NCI-H524 treated with DMSO at 0.1 percent for 48 hours (cell line): ENCODE results near the gene HEATR5A.
"Not testable (repeated sequence)": the region's sequence is repeated elsewhere in the genome, so short reads cannot be mapped to it uniquely, and the experiment has no call there.

Experiments used
- DNase-seq: peaks from one replicate; lab custom pipeline; 2025; lab: John Stamatoyannopoulos, UW

Gene HEATR5A

DNA sequence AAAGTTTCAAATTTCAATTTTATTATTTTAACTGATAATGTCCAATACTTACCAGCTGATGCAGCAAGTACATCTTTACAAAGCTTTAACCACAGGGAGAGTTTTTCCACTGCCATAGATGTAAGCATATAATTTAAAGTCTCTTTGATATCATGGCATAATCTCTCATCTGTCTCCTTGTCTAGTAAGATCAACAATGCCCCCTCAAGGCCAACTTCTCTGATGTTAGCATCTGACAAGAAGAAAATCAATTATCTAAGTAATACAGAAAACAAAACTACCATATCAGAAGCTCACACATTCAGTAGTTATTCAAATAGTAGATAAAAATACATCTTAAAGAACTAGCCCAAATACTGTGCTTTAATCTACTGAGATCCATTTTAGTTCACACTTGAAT is 94.2 kb downstream of the HEATR5A start:
- no peak for DNase-seq

DNA sequence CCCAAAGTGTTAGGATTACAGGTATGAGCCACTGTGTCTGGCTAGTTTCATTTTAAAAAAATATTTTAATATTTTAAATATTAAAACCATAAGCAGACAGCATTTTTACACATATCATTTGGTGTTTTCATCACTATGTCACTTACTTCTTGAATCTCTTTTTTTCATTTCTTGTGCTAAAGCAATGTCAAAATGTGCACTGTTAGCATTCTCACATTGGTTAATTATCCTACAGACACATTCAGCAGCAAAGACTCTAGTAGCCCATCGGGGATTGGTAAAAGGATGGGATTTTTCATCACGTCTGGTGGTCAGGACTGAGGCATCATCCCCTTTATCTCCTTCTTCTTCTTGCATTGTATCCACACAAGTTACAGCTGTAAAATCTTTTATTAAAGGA is 96.9 kb downstream of the HEATR5A start:
- no peak for DNase-seq

DNA sequence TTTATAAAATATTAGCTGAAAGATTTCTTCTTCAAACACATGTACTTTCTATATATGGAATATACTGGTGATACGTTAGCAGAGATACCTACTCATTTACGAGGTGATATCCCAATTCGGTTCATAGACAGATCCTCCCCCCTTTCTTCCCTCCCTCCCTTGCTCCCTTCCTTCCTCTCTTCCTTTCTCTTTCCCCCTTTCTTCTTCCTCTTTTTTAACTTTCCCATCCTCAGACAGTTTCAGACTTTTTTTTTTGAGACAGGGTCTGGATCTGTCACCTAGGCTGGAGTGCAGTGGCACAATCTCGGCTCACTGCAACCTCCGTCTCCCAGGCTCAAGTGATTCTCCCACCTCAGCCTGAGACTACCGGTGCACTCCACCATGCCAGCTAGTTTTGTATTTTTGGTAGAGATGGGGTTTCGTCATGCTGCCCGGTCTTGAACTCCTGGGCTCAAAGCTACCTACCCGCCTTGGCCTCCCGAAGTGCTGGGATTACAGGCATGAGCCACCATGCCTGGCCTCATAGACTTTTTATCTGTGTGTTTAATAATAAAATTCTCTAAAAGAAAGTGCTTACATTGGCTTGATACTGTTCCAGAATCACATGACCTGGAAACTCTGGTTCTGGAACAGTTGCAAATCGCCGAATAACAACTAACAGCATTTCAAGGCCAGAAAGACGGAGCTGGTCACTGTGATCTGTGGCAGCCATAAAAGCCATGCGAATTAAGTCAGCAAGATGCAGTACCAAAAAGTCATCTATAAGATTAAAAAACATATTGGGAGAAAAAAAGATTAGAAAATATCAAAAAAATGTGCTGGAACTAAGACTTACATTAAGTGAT is 99.2 kb downstream of the HEATR5A start:
- no peak for DNase-seq

DNA sequence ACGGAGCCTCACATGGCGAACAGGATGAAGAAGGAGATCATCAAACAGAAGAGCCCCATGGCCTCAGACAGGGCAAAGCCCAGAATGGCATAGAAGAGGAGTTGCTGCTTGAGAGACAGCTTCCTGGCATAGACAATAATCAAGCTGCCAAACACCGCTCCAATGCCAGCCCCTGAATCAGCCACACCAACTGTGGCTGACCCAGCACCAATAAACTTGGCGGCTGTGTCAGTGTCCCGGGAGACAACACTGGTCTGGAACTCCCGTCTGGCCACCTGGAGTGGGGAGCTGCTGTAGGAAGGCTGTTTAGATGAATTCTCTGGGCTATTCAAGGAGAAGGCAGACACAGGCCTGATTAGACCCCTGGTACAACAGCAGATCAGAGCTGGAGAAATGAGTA is 100.1 kb downstream of the HEATR5A start:
- no peak for DNase-seq

DNA sequence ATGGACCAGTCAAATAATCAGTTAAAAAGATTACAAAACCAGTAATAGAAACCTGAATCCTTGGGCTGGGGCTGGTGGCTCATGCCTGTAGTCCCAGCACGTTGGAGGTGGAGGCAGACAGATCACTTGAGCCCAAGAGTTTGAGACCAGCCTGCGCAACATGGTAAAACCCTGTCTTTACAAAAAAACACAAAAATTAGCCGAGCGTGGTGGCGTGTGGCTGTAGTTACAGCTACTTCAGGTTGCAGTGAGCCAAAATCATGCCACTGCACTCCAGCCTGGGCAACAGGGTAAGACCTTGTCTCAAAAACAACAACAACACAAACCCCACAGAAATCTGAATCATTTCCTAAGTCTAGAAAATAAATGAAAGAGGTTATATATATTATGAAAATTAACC is 100.6 kb downstream of the HEATR5A start:
- no peak for DNase-seq

DNA sequence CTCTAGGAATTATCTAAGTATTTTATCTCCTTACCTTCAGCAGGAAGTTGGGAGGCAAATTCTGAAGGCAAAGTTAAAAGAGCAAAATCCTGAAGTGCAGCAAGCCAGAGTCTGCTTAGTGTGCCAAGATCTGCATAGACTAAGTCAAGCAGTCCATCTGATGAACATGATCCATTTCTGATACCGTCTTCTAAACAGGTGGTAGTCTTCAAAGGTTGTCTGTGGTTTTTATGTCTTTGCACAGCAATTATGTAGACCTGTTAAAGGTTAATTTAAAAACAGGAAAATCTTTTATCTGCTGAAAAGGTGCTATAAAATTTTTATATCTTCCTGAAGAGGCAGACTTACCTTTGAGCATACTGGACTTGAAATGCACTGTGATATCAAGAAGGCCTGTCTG is 107.4 kb downstream of the HEATR5A start:
- no peak for DNase-seq

DNA sequence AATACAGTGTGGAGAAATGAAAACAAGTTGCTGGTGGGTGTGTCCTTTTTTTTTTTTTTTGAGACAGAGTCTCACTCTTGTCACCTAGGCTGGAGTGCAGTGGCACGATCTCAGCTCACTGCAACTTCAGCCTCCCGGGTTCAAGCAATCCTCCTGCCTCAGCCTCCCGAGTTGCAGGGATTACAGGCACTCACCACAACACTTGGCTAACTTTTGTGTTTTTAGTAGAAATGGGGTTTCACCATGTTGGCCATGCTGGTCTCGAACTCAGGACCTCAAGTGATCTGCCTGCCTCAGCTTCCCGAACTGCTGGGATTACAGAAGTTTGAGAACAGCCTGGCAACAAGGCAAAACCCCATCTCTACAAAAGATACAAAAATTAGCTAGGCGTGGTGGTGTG is 108.0 kb downstream of the HEATR5A start:
- DNase-seq, result not testable (repeated sequence)

DNA sequence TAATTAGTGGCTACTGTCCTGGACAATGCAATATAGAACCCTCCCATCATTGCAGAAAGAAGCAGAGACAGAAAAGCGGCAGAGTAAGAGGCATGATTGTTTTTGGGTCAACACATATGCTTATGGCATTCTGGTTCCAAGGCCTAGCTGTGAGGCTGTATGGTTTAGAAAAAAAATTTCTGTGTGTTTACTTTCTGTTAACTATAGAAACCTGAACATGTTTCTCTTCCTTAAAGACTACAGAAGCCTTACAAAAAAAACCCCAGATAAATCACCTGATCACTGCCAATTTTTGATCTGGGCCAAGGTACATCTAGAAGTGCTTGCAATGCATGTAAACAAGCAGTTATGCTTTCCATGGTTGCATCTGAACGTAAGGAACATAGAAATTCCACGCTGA is 112.7 kb downstream of the HEATR5A start:
- DNase-seq, result no peak

DNA sequence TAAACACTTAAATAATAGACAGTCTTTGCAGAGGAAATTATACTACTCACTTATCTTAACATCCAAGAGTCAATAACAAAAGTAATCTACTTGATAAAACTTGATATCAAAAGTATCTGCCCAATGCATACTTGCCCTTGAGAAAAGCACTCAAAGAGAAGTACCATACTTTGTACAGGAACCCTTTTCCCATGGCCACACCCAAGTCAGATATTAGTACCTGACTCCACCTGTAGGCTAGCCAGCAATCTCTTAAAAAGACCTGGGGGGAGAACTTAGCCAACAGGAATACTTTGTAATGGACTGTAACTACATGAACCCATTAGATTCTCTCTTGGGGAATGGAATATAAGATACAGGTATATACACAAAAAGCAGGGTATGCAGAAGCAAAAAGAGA is 113.2 kb downstream of the HEATR5A start:
- DNase-seq, result no peak

DNA sequence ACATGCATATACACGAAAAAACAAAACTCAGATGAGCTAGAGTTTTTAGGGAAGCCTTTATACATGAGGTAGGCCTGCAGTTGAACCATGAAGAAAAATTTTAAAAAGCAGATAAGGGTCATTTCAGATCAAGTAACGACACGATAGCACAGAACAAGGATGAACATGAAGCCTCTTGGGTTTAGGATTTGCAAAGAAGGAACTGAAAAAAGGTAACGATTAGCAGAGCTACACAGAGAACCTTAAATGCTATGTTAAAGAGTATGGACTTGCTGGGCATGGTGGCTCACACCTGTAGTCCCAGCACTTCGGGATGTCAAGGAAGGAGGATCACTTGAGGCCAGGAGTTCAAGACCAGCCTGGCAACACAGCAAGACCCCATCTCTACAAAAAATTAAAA is 116.7 kb downstream of the HEATR5A start:
- no peak for DNase-seq

DNA sequence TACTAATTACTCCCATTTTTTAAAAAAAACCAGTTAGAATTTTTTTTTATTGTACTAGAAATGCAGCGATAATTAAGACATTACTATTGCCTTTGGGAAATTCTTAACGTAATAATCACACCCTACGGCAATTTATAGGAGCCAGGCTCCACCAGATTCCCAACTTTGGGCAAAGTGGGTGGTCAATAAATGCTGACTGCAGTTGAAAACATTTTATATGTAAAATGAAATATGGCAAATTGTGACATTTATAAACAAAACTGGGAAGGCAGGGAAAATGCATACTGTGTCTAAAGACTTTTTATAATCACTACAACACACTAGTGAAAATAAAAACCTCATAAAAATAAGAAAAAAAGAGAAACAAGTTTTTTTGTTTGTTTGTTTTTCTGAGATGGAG is 119.5 kb downstream of the HEATR5A start:
- DNase-seq, result no peak

DNA sequence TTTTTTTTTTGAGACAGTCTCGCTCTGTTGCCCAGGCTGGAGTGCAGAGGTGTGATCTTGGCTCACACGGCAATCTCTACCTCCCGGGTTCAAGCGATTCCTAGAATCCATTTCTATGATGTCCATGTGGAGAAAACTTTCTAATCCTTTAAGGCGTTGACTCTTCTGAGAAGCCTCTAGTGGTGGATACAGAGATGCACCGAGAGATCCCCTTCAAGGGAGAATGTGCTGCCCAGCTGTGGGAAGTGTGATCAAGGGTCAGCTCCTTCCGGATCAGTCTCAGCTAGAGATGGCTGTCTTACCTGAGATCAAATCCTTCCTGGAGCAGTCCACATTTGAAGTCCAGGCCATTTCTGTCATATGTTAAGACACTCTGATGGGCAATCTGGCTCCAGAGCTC is 120.1 kb downstream of the HEATR5A start:
- no peak for DNase-seq

DNA sequence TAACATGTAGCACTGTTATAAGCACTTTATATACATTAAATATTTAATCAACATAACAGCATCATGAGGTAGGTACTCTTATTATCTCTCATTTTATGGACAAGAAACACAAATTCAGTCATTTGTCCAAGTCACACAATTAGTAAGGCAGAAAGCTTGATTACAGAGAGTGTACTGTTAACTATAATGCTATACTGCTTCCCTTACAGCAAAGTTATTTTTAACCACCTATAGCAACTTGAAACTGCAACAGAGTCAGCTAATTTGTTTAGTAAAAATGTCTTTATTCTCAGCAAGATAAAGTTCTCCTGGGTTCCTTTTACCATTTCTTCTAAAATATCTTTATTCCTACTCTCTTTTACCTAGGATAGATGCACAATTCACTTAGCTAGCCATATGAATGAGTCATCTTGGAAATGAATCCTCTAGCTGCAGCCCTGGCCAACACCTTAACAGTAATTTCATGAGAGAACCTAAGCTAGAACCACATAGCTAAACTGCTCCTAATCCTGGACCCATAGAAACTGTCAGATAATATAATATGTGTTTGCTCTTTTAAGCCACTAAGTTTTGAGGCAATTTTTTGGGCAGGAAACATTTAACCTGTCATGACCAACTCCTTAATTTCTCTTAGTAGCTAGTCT is 122.5 kb downstream of the HEATR5A start:
- DNase-seq, result no peak

DNA sequence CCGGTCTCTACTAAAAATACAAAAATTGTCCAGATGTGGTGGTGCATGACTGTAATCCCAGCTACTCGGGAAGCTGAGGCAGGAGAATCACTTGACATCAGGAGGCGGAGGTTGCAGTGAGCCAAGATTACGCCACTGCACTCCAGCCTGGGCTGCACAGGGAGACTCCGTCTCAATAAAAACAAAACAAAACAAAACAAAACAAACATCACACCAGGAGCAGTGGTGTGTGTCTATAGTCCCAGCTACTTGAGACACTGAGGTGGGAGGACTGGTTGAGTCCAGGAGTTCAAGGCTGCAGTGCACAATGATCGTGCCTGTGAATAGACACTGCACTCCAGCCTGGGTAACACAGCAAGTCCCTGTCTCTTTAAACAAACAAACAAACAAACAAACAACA is 123.2 kb downstream of the HEATR5A start:
- no peak for DNase-seq

DNA sequence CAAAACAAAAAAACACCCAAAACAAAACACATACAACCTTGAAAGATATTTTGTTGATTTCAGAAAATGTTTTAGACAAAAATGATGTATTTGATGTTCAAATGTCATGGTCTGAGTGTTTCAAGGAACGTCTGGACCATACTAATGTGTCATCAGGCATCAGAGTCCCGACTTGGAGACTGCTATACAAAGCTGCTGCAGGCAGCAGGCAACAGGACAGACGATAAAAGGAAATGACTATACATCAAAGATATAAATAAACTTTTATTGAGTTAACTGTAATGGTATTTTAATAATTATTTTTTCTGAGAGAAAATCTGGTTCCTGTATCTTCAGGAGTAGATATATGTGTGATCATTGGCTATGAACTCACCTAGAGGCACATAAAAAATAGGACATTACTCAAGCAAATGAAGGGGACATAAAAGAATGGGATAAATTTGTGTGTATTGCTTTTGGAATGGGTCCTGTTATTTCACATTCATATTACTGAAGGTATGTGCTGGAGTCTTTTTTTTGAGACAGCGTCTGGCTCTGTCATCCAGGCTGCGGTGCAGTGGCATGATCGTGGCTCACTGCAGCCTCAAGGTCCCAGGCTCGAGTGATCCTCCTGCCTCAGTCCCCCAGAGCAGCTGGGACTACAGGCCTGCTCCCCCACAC is 125.5 kb downstream of the HEATR5A start:
- no peak for DNase-seq

DNA sequence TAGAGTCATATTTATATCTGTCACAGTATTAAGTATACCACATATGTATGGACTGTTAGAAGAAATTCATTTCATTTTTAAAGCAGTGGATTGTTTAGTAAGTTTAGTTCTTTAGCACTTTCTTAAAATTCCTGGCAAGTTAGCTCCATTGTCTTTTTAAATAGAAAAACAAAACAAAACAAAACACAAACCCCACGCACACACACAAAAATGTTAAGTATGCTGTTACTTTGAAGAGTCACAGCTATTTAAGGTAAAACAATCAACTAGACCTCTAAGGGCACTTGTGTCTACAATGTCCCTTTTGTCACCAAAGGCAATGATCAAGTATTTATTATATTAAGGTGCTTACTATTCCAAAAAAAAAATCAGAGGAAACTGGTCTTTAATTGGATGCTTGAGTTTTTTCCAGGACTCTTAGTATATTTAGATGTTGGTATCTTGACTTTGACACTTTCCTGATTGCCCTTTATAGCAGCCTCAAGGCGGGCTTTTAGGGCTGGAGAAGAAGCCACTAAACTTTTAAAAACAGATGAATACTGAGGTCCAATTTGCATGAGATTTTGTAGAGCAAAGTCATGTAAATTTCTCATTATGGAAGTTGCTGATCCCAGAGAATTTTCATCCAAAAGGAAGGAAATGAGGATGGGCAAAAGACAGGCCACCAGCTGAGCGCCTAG is 127.3 kb downstream of the HEATR5A start:
- no peak for DNase-seq

DNA sequence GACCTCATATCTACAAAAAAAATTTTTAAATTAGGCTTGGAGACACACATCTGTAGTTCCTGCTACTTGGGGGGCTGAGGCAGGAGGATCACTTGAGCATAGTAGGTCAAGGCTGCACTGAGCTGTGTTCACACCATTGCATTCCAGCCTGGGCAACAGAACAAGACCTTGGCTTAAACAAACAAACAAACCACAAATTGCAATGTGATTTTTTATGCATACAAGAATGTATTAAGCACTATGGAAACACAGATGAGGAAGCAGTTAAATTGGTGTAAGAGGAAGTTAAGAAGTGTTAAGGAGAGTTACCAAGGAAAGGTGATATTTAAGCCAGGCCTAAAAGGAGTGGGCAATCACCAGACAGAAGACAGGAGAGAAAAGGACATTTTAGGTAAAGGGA is 129.1 kb downstream of the HEATR5A start:
- no peak for DNase-seq

DNA sequence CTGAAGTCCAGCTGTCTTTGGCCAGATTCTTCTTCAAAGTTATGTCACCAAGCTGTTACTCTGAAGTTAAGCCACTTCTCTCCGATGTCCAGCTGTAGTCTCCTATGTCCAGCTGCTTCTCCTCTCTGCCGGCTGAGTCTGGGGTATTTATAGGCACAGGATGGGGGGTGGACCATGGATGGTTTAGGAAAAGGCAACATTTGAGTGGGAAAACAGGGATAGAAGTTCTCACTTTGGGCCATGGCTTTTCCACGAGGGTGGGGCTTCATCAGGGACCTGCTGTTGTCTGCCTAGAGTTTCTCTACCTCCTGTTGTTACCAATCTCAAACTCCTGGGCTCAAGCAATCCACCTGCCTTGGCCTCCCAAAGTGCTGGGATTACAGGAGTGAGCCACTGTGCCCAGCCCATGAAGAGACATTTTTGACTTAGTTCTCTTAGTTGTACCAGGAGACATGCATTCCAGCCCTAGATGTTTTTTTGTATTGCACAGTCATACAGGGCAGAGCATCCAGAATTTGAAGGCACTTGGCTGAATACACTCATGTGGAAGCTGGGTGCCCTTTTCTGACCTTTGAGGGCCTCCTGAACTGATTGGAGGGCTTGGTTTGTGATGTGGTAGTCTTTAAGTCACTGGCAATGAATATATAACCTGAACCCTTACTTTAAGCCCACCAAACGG is 132.9 kb downstream of the HEATR5A start:
- DNase-seq, result no peak

DNA sequence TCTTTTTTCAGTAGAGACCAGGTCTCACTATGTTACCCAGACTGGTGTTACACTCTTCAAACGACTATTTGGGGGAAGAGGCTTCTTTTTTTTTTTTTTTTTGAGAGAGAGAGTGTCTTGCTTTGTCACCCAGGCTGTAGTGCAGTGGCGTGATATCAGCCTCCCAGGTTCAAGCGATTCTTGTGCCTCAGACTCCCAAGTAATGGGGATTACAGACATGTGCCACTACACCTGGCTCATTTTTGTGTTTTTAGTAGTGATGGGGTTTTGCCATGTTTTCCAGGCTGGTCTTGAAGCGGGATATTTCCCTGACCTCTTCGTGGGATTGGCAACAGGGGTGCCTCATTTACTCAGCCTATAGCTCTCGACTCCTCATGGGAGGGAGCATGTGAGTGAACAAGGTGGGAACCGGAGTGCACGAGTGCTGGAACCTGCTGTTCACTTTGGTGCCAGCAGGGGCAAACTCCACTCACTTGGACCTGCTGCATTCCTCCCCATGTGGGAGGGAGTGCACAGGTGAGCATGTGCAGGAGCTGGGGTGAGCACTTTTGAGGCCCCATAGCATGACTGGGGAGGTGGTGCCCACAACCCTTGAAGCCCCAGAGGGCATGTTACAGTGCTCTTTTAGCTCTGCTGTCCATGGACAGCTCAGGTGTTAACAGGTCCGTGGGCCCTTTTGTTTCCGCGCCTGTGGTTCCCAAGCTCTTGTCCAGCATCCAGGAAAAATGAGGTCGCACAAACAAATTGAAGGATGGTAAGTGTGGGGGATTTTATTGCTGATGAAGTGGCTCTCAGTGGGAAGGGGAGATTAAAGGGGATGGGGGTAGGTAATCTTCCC is 133.7 kb downstream of the HEATR5A start:
- DNase-seq, result no peak

DNA sequence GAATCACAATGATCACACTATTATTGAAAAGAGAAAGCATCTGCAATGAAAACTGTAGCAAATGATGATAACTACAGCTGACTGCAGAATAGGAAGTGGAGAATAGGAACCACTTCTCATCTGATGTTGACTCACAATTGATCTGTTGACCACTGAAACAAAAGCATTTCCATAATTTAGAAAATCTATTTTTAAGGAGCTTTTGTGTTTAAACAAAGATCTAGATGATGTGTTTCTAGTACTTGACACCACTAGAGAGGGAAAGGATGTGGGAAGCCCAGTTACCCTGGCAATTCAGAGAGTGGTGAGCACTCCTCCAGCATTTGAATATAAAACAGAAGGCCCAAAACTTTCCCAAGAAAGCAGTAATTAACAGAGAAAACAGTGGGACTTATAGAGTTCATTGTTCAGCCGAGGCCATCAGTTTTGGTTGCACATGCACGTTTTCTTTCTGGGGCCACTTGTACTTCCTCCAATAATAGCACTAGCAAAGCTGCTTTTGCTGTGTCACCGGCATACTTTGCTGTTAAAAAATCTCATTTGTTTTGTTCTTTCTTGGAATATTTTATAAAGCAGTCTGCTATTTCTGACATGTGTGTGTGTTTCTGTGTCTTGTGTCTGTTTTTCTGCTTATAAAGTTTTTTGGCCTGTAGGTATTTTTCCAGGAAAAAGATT is 136.6 kb downstream of the HEATR5A start:
- no peak for DNase-seq

DNA sequence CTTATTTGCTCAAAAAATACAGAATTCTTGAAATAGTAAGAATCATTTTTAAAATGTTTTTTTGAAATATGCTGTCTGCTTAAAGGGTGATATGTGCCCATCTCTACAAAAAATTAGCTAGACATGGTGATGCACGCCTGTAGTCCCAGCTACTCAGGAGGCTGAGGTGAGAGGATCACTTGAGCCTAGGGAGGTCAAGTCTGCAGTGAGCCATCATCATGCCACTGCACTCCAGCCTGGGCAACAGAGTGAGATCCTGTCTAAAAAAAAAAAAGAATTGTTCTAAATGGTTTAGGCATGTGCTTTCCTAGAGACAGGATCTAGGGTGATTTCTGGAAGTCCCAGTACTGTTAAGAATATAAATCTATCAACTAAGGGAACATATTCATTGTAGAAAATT is 137.2 kb downstream of the HEATR5A start:
- DNase-seq, result no peak
